ENCODE results near the gene RTN4R.
"Not testable (repeated sequence)": the region's sequence is repeated elsewhere in the genome, so short reads cannot be mapped to it uniquely, and the experiment has no call there.

RTN4R gene

GRCh38 chr22:20291604-20292063 is 23.5 kb upstream of the RTN4R start:
- no peak for TF ChIP-seq CTCF (conservative IDR thresholded peaks at IDR 0.05; ENCODE audit: low read depth, low read length)
- H3K4me3 ChIP-seq (ENCODE audit: low read length), result no peak overlapping the region

GRCh38 chr22:20291249-20291586 is 23.1 kb upstream of the RTN4R start:
- DNase-seq (ENCODE audit: low read depth), result no peak
- H3K4me3 ChIP-seq (ENCODE audit: low read length), result no peak overlapping the region
- no peak for TF ChIP-seq CTCF (conservative IDR thresholded peaks at IDR 0.05; ENCODE audit: low read depth, low read length)

More at GRCh38 chr22:20291604-20292063, 23.5 kb upstream of the RTN4R start:
- no peak for DNase-seq (ENCODE audit: low read depth)

GRCh38 chr22:20290578-20291248 is 22.6 kb upstream of the RTN4R start:
- no peak overlapping the region for H3K4me3 ChIP-seq (ENCODE audit: low read length)
- no peak for DNase-seq (ENCODE audit: low read depth)
- no peak for TF ChIP-seq CTCF (conservative IDR thresholded peaks at IDR 0.05; ENCODE audit: low read depth, low read length)

- DNase-seq (ENCODE audit: low read depth), result no peak
- H3K4me3 ChIP-seq (ENCODE audit: low read length), result no peak overlapping the region
- TF ChIP-seq CTCF (conservative IDR thresholded peaks at IDR 0.05; ENCODE audit: low read depth, low read length), result no peak
These were observed 21.9 kb upstream of the RTN4R start for GRCh38 chr22:20290045-20290392.

GRCh38 chr22:20289182-20290044 is 21.3 kb upstream of the RTN4R start:
- DNase-seq (ENCODE audit: low read depth), result not testable (repeated sequence)

GRCh38 chr22:20286784-20287423 is 18.8 kb upstream of the RTN4R start:
- H3K4me3 ChIP-seq (ENCODE audit: low read length); DNase-seq (ENCODE audit: low read depth): not testable (repeated sequence)

More at GRCh38 chr22:20289182-20290044, 21.3 kb upstream of the RTN4R start:
- not testable (repeated sequence) for H3K4me3 ChIP-seq (ENCODE audit: low read length)

- not testable (repeated sequence) for DNase-seq (ENCODE audit: low read depth)
These were observed 18.2 kb upstream of the RTN4R start for GRCh38 chr22:20286312-20286660.

GRCh38 chr22:20285473-20286311 is 17.6 kb upstream of the RTN4R start:
- not testable (repeated sequence) for DNase-seq (ENCODE audit: low read depth); H3K4me3 ChIP-seq (ENCODE audit: low read length)
- peak; percentile 84 for TF ChIP-seq CTCF (conservative IDR thresholded peaks at IDR 0.05; ENCODE audit: low read depth, low read length)

More at GRCh38 chr22:20286312-20286660, 18.2 kb upstream of the RTN4R start:
- H3K4me3 ChIP-seq (ENCODE audit: low read length), result not testable (repeated sequence)
